Ishikawa (cell line): ENCODE measurements around the gene LTB4R2.

ENCODE experiments used
- USF1 ChIP-seq: IDR thresholded peaks from 2 replicates; pipeline ENCODE4 v1.6.1; 2012
- YY1 ChIP-seq: IDR thresholded peaks from 2 replicates; pipeline ENCODE4 v1.6.1; 2012; ENCODE audit warnings: low read depth
- ZBTB7A ChIP-seq: IDR thresholded peaks from 2 replicates; pipeline ENCODE4 v1.6.1; 2012; ENCODE audit warnings: low read depth

- TF ChIP-seq YY1 (no peak), ZBTB7A (no peak), USF1 (no peak)
Observed at GRCh38 chr14:24312736-24313507, 3.0 kb downstream of the LTB4R2 start.
